CD4-positive, alpha-beta T cell treated with Interleukin-15 for 1 hour (primary cell): ENCODE results near the gene AMBRA1.

ENCODE experiments used
- DNase-seq: peaks from one replicate; pipeline ENCODE4 v3.0.0-alpha.2; 2020

The AMBRA1 gene

GRCh38 chr11:46564459-46564858 lies 29.4 kb downstream of the AMBRA1 start:
- DNase-seq, result no peak

GRCh38 chr11:46562527-46562926 lies 31.3 kb downstream of the AMBRA1 start:
- DNase-seq, result no peak

- no peak for DNase-seq
Measured at GRCh38 chr11:46560300-46560991, 33.4 kb downstream of the AMBRA1 start.

GRCh38 chr11:46559815-46560214 lies 34.0 kb downstream of the AMBRA1 start:
- no peak for DNase-seq

- no peak for DNase-seq
Measured at GRCh38 chr11:46557684-46558151, 36.1 kb downstream of the AMBRA1 start.

- DNase-seq, result no peak
Measured at GRCh38 chr11:46555267-46556054, 38.4 kb downstream of the AMBRA1 start.

- DNase-seq, result no peak
Measured at GRCh38 chr11:46554213-46555147, 39.3 kb downstream of the AMBRA1 start.

GRCh38 chr11:46553814-46554212 lies 40.0 kb downstream of the AMBRA1 start:
- DNase-seq, result no peak

- DNase-seq, result no peak
Measured at GRCh38 chr11:46551261-46551660, 42.6 kb downstream of the AMBRA1 start.

GRCh38 chr11:46547579-46547978 lies 46.2 kb downstream of the AMBRA1 start:
- no peak for DNase-seq

- DNase-seq, result no peak
Measured at GRCh38 chr11:46543564-46543963, 50.3 kb downstream of the AMBRA1 start.

- DNase-seq, result no peak
Measured at GRCh38 chr11:46541593-46542371, 52.0 kb downstream of the AMBRA1 start.

- DNase-seq, result no peak
Measured at GRCh38 chr11:46540807-46541206, 53.0 kb downstream of the AMBRA1 start.

- peak; percentile 60 for DNase-seq
Measured at GRCh38 chr11:46537537-46538295, 56.1 kb downstream of the AMBRA1 start.

GRCh38 chr11:46537121-46537520 lies 56.7 kb downstream of the AMBRA1 start:
- DNase-seq, result no peak

- DNase-seq, result no peak
Measured at GRCh38 chr11:46535688-46536087, 58.1 kb downstream of the AMBRA1 start.

- no peak for DNase-seq
Measured at GRCh38 chr11:46534711-46535110, 59.1 kb downstream of the AMBRA1 start.

- DNase-seq, result no peak
Measured at GRCh38 chr11:46533396-46534100, 60.3 kb downstream of the AMBRA1 start.

GRCh38 chr11:46529928-46530574 lies 63.8 kb downstream of the AMBRA1 start:
- no peak for DNase-seq
